Ascending aorta (tissue), 2 donors: ENCODE measurements around the gene FKBP8. TPM values are rescaled to one million over a fixed set of nuclear protein-coding genes. Genes with fewer than 3 reads are reported as not detected.
A peak's percentile ranks its signal among the peaks of the same experiment; 100 is the strongest.

ENCODE experiments used
- DNase-seq, 2 donors: peaks; one replicate each; pipeline ENCODE4 v3.0.0-alpha.2; 2019; ENCODE audit warnings: low spot score in 2 of 2
- H3K27ac ChIP-seq, 2 donors: fragments of 200-600 bp; sonication (generic); one replicate each; pipeline ENCODE4 v1.5.1; 2016 to 2017; ENCODE audit warnings: mild to moderate bottlenecking in 1 of 2
- H3K27me3 ChIP-seq: fragments of 200-600 bp; sonication (generic); one replicate; pipeline ENCODE4 v1.5.1; 2017
- H3K36me3 ChIP-seq, 2 donors: fragments of 200-600 bp; sonication (generic); one replicate each; pipeline ENCODE4 v1.5.1; 2016
- H3K4me1 ChIP-seq, 2 donors: fragments of 200-600 bp; sonication (generic); one replicate each; pipeline ENCODE4 v1.5.1; 2016 to 2017; ENCODE audit warnings: mild to moderate bottlenecking in 1 of 2
- H3K4me3 ChIP-seq, 2 donors: fragments of 200-600 bp; sonication (generic); one replicate each; pipeline ENCODE4 v1.5.1; 2016 to 2017; ENCODE audit warnings: mild to moderate bottlenecking in 1 of 2
- H3K9me3 ChIP-seq, 2 donors: fragments of 200-600 bp; sonication (generic); one replicate each; pipeline ENCODE4 v1.5.1; 2016
- CTCF ChIP-seq, 3 experiments: fragments of 200-600 bp in 2 of 3; fragments of 450-650 bp in 1 of 3; sonication (generic) in 2 of 3; IDR thresholded peaks; one replicate each; pipeline ENCODE4 v1.5.1; 2016 to 2019; ENCODE audit warnings: antibody characterized with exemption in 3 of 3, mild to moderate bottlenecking in 1 of 3, moderate library complexity in 1 of 3
- intact Hi-C: fragments of 100-400 bp; cut with DNase I; formaldehyde crosslinking; loops from one replicate; pipeline ENCODE4 v1.15.1; 2023
- total RNA-seq: library from RNA; depleted of rRNA; stranded (reverse); fragments of >200 nt; gene quantifications from one replicate; pipeline ENCODE4 v1.1.0, GENCODE V29; 2016

The FKBP8 gene
- total RNA-seq, 1 donor from 2014 or later: 395 TPM

GRCh38 chr19:18519962-18520847, 23.2 kb downstream of the FKBP8 start:
- H3K36me3 ChIP-seq: no peaks in the 10 kb centered on the region
- H3K27me3 ChIP-seq: no peaks in the 10 kb centered on the region
- H3K4me3 ChIP-seq: peak overlapping the region; percentile 97 to 99
- H3K4me1 ChIP-seq: peaks cover 4 to 23% of the 10 kb centered on the region in 2 donors
- intact Hi-C loops: loop anchor here (1.0 kb wide), 1 partner anchor 19 kb away; no protein-coding TSS in a partner anchor
- H3K9me3 ChIP-seq: no peaks in the 10 kb centered on the region
- H3K27ac ChIP-seq: peak overlapping the region; percentile 97 to 99
- peak; percentile 41 to 45 (median 42) for TF ChIP-seq CTCF (IDR thresholded peaks at IDR 0.05)
- peak in 1 of 2 donors; percentile 86 for DNase-seq

- no peaks in the 10 kb centered on the region for H3K27me3 ChIP-seq
- TF ChIP-seq CTCF (IDR thresholded peaks at IDR 0.05): no peak
- no peaks in the 10 kb centered on the region for H3K9me3 ChIP-seq
- no peak overlapping the region for H3K4me3 ChIP-seq
- no peak for DNase-seq
- peak overlapping the region; percentile 97 to 99 for H3K27ac ChIP-seq
- H3K4me1 ChIP-seq: peaks cover 5 to 34% of the 10 kb centered on the region in 2 donors
- intact Hi-C loops: no loop called here
- H3K36me3 ChIP-seq: no peaks in the 10 kb centered on the region
These were observed 24.7 kb downstream of the FKBP8 start for GRCh38 chr19:18518639-18519038.

GRCh38 chr19:18517606-18518005, 25.8 kb downstream of the FKBP8 start:
- Histone ChIP-seq H3K36me3 (no peaks in the 10 kb centered on the region), H3K4me3 (no peak overlapping the region), H3K4me1 (peaks cover 5 to 45% of the 10 kb centered on the region in 2 donors), H3K27me3 (no peaks in the 10 kb centered on the region), H3K9me3 (no peaks in the 10 kb centered on the region), H3K27ac (no peak overlapping the region)
- DNase-seq: no peak
- TF ChIP-seq CTCF (IDR thresholded peaks at IDR 0.05): no peak
- intact Hi-C loops: no loop called here

GRCh38 chr19:18515959-18516358, 27.4 kb downstream of the FKBP8 start:
- intact Hi-C loops: no loop called here

More at GRCh38 chr19:18515959-18516358, 27.4 kb downstream of the FKBP8 start:
- no peak for DNase-seq
- Histone ChIP-seq H3K27me3 (no peaks in the 10 kb centered on the region), H3K9me3 (no peaks in the 10 kb centered on the region), H3K4me3 (no peak overlapping the region), H3K27ac (peak overlapping the region; percentile 62 to 64), H3K36me3 (no peaks in the 10 kb centered on the region), H3K4me1 (peaks cover 5 to 50% of the 10 kb centered on the region in 2 donors)
- no peak for TF ChIP-seq CTCF (IDR thresholded peaks at IDR 0.05)
